ENCODE measurements around the gene TP73. TPM values are rescaled to one million over a fixed set of nuclear protein-coding genes. Genes with fewer than 3 reads are reported as not detected.

Gene TP73
- total RNA-seq, 1 donor from 2014 or later: under 0.01 TPM

DNA sequence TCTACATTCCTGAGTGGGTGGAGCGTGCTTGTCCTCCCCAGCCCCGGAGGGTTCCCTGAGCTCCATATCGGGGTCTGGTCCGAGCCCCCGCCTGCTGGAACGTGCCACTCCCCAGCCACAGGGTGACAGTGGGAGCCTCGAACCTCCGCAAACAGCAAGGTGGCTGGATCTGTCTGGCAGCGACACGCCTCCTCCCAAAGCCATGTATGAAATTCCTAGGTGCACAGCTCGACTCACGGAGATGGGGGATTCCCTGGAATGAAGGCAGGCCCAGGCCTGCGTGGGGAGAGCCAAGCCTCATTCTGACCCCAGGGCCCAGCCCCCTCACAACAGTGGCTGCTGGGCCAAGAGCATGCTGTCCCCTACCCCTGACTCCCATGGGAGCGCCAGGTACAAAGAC lies 32.9 kb downstream of the TP73 start:
- DNase-seq (ENCODE audit: low read depth, low spot score): no peak

DNA sequence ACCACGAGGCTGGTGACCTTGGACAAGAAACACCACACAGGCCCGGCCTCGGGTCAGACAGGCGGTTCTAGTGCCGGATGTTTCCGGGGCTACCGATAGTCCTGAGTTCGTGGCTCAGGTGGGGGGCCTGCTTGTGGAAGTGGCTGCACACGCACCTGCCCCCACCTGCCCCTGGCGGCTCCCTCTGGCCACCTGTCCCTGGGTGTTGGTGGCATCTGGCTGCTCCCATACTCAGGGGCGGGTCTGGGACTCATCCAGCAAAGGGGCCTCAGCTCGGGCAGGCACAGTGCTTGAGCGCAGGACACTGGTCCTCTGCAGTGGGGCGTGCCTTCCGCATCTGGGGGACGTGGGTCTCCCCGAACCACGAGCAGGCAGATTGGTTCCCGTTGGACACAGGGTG lies 33.6 kb downstream of the TP73 start:
- no peak for DNase-seq (ENCODE audit: low read depth, low spot score)

DNA sequence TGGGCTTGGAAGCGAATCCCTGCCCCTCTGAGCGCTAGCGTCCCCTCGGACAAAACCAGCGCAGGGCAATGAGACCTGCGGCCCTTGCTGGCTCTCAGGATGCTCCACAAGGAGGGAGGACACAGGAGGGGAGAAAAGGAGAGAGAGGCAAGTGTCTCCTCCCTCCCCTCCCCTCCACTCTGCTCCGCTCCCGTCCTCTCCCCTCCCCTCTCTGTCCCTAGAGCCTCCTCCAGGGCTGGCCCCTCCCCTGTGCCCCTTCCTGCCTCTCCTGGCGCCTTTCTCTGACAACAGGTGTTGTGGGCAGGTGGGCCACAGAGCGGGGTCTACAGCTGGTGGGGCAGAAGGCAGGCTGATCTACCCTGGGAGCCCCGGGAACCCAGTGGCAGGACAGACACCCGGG lies 35.2 kb downstream of the TP73 start:
- no peak for DNase-seq (ENCODE audit: low read depth, low spot score)

DNA sequence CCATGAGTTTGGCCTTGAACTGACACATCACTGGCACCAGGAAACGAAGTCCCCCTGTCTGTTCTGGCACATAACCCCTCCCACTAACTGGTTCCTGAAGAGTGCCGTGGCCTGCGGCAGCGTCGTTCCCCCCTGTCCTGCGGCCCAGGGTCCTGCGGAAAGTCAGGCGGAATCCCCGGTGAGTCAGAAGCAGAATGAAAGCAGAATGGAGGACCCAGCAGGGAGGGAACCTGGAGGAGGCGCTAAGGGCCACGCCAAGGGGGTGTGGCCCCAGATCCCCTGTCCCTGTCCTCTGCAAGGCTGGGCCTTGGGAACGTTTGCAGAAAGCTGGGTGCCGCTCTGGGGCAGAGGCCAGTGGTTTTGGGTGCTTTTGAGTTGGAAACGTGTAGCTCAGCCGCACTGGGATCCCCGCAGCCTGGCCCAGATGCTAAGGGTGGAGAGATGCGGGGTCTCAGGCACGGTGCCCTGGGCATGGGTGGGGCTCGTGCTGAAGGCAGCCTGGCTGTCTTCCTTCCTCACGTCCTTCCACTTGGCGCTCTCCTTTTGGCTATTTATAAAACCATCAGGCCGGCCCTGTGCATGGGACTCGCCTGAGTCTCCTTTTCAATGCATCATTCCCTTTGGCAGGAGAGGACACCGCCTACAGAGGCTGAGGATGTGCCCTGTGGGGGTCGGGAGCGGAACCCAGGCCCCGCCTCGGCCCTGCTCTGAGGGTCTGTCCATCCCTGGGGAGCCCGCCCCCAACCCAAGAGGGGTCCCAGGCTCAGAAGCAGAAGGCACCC lies 36.2 kb downstream of the TP73 start:
- no peak for DNase-seq (ENCODE audit: low read depth, low spot score)

DNA sequence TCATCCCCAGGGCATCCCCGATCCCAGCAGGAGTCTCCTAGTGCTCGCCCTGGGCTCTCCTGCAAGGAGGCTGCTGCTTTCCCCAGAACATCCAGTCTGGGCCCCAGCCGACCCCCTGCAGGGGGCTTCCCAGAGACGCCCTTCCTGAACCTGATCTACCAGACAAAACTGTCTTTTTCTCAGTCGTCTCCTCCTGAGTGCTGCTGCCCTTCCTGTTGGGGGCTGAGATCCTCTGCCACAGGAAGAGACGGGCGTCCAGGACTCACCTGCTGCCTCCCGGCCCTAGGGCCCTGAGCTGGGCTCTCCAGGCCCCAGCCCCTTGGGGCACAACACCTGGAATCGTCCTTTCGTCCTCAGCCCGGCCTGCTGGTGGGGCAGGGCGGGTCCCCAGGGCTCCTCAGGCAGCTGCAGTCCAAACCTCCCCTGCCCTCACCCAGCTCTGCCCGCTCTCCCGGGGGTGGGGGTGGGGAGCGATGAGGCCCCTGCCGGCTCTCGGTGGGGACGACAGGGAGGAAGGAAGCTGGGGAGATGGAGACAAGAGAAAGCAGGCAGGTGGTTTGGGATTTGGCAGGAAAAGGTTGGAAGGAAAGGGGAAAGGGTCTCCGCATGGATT lies 36.9 kb downstream of the TP73 start:
- no peak for DNase-seq (ENCODE audit: low read depth, low spot score)

DNA sequence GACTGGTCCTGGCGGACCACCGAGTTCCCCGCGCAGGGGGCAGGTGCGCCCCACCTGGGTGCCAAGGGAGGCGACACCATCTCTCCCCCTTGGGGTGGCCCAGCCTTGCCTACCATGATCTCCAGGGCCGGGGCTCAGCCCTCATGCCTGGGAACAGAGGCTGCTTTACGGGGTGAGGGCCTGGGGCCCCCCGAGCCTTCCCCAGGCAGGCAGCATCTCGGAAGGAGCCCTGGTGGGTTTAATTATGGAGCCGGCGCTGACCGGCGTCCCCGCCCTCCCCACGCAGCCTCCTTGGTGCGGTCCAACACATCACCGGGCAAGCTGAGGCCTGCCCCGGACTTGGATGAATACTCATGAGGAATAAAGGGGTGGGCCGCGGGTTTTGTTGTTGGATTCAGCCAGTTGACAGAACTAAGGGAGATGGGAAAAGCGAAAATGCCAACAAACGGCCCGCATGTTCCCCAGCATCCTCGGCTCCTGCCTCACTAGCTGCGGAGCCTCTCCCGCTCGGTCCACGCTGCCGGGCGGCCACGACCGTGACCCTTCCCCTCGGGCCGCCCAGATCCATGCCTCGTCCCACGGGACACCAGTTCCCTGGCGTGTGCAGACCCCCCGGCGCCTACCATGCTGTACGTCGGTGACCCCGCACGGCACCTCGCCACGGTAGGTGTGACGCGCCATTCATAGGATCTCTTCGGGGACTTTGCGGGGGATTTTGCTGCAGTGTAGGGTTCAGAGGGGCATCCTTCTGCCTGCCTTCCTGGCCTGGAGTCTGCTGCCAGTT lies 38.2 kb downstream of the TP73 start:
- no peak for DNase-seq (ENCODE audit: low read depth, low spot score)

DNA sequence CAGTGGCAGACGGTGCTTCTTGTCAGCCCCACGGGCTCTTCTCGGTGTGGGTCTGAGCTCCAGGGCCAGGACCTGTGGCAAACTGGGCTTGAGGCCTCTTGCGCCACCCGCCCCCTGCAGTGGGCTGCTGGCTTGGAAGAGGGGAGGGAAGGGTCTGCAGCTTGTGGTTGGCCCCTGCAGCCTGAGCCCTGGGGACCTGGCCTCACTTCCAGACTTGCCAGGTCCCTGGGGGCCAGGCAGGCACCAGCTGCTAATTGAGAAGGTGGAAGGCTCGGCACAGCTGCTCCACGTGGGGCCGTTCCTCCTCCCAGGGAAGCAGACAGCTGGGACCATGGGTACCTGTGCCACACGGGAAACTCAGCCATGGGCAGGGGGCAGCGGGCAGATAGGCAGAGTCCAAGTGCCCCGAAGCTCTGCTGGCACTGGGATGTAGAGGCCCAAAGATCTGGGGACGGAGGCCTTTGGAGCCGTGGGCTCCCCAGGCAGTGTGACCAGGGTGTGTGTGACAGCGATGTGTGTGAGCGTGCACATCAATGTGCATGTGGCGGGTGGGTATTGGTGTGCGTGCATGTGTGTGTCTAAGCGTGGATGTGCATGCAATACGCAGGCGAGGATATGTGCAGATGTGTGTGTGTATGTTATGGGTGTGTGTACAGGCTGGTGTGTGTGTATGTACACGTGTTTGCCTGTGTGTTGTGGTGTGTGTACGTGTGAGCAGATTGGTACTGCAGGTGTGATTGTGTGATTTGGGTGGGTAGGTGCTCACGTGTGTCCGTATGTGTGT lies 39.3 kb downstream of the TP73 start:
- DNase-seq (ENCODE audit: low read depth, low spot score): no peak

DNA sequence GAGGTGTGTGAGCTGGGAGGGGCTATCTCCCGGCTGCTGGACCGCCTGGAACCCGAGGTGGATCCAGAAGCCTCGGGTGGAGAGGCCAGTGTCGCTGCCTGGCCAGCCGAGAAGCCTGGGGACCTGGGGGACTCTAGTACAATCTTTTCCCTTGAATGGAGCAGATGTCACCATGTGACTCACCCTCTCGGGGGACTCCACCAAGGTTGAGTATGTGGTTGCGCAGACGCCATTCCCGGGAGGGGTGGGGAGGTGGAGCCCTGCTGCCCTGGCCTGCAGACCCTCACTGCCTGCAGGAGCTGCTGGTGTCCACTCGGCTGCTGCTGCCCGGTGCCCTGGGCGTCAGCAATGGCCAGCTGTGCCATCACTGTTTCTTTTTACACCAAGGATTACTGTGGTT lies 40.3 kb downstream of the TP73 start:
- no peak for DNase-seq (ENCODE audit: low read depth, low spot score)

DNA sequence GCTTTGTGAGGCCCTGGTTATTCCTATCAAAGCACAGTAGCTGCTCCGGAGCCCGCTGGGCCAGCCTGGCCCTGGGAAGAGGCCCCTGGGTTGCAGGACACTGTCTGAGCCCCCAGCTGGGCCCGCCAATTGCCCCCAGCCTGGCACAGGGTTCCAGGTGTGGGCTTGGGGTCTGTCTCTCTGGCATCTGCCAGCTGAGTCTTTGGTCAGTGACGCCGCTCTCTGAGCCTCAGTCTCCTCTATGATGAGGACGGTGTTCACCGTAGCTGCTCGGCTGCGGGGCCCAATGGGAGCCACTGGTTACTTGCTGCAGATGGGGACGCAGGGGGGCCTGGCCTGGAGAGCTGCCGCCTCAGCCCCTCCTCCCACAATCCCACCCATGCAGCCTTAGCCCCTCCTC lies 41.0 kb downstream of the TP73 start:
- no peak for DNase-seq (ENCODE audit: low read depth, low spot score)

DNA sequence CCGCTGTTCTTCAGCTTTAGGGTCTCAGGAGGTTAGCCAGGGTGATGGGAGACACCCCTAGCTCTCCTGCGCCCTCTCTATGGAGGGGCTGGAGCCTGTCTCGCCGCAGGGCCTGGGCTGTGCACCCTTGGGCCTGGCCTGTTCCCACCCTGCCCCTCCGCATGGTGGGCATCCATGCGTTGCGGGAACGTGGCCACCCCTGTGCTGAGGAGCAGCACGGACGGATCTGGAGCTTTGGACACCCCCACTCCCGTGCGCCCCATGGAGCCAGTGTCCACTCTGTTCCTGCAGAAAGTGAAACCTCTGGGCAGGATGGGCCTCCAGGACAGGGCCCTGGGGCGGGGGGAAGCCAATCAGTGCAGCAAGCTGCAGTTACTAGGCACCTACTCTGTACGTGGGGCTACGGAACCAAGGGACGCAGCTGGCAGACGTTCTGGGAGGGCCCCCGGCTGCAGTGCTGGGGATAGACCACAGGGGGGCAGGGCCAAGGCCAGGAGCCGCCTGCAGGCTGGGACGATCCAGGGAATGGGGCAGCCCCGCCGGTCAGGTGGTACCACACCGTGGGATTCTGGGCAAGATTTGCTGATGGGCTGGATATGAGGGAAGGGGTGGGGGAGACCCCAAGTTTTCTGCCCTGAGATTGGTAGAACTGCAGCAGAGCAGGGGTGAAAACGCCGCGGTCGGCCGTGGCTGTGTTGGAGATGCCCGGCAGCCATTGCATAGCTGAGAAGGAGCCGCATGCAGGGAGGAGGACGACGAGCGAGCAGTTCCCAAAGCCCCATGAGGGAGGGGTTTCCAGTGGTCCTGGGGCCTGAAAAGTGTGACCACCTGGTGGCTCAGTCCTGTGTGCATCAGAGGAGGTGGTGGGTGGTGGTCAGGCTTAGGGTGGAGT lies 43.3 kb downstream of the TP73 start:
- no peak for DNase-seq (ENCODE audit: low read depth, low spot score)

DNA sequence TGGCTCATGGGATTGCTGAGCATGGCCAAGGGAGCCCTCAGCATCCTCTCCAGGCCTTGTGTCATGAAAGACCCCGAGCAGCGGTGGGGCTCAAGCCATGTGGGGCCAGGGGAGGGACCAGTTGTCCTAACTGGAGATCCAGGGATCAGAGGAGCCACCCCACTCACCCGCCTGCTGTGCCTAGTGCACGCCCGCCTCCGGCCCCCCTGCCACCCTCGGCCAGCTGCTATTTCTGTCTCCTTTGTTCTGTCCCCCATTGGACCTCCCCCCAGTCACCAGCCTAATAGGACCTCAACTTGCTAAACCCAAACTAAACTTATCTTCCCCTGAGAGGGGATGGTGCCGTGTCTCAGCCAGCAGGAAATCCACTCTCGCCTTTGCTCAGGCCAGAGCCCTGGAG lies 44.4 kb downstream of the TP73 start:
- DNase-seq (ENCODE audit: low read depth, low spot score): no peak

DNA sequence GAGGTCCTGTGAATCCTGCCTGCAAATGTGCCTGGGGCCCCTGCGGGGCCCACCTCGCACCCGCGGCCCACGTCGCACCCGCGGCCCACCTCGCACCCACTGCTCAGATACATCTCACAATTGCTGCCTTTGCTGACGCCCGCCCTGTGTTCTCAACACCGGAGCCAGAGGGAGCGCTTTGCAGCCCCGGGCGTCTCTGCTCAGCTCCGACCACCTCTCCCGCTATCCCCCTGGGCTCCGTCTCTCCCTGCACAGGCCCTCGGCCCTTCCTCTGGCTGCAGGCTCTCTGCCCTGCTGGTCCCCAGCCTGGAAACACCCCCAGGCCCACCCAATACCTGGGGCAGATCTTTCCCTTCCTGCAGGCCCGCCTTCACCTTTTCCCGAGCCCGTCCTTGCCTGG lies 44.8 kb downstream of the TP73 start:
- DNase-seq (ENCODE audit: low read depth, low spot score): no peak

DNA sequence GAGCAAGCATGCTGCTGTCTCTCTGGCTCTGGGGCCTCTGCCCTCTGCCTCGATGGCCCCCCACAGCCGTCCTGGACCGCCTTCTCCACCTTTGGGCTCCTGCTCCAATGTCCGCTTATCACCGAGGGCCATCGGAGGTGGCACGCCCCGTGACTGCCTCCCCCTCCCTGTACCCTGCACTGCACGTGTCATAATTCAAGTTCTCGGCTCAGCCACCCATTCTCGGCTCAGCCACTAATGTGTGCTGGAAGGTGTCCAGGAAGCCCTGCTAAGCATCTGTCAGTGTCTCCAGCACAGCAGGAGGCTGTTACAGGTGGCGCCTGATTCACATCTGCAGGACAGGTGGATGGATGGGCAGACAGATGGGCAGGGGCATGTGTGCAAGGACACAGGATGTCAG lies 45.5 kb downstream of the TP73 start:
- no peak for DNase-seq (ENCODE audit: low read depth, low spot score)

DNA sequence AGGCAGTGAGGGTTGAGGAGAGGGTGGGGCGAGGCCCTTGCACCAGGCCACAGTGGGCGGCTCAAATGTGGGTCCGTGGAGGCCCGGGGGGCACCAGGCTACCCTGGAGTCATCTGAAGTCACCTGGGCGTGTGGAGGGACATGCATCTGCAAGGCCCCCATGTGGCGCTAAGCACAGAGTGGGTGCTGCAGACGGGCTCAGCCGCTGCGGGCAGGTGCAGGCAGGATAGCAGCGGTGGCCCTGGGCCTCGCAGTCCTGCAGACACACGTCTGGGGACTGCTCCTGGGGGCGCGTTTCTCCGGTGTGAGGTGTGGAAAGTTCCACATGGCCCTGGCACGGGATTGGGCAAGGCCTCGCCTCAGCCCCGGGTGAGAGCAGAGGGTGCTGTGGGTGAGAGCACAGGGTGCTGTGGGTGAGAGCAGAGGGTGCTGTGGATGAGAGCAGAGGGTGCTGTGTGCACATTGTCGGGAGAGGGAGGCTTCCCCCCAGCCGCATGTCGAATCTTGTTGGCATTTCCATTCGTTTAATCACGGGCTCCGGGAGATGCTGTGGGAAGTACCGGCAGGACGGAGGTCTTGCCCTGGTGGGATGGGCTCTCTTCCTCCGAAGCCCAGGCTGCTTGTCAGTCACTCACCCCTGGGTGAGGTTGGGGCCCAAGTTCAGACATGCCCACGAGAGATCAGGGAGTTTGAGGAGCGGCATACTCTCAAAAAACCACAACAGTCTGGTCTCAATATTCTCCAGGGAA lies 46.5 kb downstream of the TP73 start:
- DNase-seq (ENCODE audit: low read depth, low spot score): no peak

DNA sequence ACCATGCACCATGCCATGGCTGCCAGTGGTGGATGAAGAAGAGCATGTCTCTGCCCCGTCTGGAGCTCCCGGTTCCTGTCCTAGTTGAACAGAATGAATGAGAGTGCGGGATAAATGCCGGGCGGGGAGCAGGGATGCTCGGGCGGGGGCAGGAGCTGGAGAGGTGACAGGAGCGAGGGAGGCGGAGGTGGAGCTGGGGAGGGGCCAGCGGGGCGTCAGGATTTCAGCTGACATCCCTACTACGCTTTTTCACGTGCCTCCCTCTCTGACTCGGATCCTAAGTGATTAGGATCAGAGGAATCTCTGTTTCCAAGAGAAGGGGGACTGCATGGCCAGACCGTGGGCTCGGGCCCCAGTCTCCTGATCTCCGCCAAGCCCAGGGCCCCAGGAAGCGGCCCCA lies 47.3 kb downstream of the TP73 start:
- DNase-seq (ENCODE audit: low read depth, low spot score): no peak

DNA sequence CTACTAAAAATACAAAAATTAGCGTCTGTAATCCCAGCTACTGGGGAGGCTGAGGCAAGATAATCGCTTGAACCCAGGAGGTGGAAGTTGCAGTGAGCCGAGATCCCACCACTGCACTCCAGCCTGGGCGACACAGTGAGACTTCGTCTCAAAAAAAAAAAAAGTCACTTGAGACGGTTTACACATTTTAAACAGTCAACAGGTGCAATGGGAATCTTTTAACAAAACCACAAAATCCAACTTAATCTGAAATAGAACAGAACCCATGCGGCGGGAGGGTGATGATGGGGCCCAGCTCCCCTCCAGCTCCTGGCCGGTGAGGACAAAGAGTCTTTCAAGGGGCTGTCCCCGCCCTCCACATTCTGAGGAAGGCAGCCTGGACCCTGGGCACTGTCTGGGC lies 48.3 kb downstream of the TP73 start:
- no peak for DNase-seq (ENCODE audit: low read depth, low spot score)

DNA sequence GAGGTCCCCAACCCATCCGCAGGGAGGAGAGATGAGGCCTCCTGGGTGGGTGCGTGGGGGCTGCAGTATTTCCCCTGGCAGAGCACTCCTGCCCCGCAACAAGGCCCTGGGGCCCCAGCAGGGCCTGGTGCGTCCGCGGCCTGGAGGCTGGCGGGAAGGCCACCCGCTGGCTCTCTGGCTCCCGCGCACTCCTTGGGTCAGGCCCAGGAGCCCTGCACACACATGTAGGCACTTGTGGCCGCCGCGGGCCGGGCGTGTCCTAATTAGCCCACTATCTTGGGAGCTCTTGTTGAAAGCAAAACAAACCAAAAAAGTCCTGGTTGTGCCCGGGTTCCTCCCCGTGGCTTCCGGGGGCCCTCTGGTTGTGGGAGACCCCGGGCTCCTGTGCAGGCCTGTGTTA lies 50.2 kb downstream of the TP73 start:
- DNase-seq (ENCODE audit: low read depth, low spot score): no peak

DNA sequence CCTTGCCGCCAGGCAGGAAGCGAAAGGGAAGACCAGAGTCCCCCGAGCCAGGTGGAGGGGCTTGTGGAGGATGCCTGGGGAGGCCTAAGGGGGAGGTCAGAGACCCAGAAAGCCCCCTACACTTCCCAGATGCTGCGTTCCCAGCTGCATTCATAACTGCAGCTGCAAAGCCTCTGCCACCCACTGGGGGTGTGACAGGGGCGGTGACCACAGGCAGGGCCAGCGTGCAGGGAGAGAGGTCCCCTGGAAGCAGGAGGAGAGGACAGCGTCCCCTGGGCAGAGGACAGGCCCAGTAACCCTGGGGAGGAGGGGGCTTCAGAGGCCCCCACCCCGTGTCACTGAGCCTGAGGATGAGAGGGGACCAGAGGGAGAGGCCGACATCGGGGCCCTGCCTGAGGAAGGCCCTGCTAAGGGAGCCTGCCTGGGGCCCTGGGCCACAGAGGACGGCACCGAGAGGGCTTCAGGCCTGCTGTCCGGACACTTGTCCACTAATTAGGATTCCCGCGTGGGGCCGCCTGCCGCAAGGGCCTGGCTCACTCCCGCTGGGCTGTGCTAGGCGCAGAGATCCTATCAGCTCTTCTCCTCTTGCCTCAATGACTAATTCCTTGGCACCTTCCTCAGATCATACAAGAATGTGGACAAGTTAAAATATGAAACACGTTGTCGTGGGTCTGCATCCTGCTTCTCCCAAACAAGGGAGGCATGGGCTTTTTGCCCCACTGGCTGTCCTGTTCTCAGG lies 50.8 kb downstream of the TP73 start:
- DNase-seq (ENCODE audit: low read depth, low spot score): no peak

DNA sequence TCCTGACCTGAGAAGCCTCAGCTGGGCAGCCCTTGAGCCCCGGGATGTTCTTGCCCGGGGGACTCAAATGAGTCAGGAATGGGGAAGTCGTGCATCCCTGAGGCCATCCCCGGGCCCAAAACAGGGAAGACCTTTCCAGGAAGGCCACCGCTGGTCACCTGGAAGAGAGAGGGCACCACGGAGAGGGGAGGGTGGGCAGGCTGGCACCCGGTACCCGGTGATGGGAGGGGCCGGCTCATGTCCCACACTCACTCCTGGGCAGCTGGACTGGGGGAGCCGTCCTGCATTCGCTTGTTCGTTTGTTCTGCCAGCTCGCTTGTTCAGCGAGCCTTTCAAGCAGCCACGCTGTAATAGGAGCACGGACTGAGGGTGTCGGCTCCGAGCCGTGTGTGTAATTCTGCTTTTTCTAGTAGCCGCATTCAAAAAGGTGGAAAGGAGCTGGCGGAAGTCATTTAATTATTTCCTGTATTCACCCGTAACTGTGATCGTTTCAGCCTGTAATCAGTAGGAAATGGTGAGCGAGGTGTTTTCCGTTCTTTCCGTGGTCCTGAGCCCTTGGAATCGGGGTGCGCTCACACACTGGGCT lies 51.6 kb downstream of the TP73 start:
- DNase-seq (ENCODE audit: low read depth, low spot score): no peak
